NCI-H2107 (cell line): ENCODE measurements around the gene PI4K2A.
"Not testable (repeated sequence)": the region's sequence is repeated elsewhere in the genome, so short reads cannot be mapped to it uniquely, and the experiment has no call there.

Experiments
- DNase-seq: peaks from one replicate; lab custom pipeline; 2025; lab: John Stamatoyannopoulos, UW

PI4K2A gene

DNA sequence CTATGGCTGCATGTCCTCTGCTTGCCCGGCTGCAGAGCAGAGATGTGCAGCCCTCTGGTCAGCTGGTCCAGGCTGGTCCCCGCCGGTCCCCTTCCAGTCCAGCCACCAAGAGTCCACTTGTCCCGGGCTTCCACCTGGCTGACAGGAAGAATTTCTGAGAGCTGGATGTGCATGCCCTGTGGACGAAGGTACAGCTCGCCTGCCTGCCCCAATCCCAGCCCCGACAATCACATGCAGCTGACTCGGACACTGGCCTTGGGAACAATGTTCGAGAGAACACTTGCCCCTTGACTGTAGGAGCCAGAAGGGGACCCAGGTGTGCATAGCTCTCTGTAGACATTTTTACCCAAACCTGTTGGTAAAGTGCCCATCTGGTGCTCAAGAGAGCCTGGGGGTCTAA is 34.8 kb downstream of the PI4K2A start:
- no peak for DNase-seq

DNA sequence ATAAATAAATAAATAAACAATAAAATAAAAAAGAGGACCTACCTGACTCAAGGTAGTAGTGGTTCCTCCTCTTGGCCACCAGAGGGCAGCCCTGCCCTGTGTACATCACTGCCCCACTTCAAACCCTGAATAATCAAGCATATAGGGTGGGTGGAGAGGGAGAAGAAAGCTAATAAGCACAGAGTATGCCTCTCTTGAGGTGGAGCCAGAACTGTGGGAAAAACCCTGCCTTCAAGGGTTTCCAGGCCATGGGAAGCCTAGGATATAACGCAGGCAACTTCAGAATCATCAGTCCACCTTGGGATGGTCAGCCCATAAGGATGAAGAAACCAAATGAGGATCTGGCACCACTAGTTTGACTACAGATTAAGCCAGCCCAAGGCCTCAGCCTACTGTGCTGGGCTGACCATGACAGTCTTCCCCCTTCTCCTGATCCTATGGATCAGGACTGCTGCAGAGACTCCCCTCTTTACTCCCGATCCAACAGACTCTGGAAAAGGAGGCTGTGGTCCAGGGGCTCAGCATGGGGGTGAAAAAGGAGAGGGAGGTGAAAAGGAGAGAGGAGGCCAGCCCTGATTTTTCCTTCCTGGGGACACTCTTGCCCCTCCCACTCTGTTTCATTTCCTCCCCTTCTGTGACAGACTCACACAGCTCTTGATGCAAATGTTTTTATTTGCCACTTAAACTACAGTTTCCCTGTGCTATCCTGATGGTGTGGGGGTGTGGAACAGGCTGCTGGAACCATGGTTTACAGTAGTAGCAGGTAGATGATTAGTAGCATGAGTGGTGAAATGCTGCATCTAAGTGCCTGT is 36.5 kb downstream of the PI4K2A start:
- DNase-seq: no peak

DNA sequence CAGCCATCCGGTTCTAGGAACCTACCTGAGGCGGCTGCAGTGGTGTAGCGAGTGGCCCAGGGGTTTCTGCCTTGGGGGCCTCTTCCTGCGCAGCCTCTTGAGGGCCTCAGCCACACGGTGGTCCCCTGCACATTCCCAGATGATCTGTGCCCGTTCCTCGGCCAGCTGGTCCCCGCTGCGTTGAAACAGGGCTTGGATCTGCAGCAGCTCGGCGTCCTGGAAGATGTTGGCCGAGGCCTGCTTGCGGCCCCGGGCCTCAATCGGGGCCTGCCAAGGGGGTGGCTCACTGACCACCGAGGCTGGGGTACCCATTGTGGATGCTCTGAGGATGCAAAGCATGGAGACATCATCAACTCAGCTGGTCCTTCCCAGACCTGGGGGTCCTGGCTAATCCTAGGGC is 39.1 kb downstream of the PI4K2A start:
- DNase-seq: no peak

DNA sequence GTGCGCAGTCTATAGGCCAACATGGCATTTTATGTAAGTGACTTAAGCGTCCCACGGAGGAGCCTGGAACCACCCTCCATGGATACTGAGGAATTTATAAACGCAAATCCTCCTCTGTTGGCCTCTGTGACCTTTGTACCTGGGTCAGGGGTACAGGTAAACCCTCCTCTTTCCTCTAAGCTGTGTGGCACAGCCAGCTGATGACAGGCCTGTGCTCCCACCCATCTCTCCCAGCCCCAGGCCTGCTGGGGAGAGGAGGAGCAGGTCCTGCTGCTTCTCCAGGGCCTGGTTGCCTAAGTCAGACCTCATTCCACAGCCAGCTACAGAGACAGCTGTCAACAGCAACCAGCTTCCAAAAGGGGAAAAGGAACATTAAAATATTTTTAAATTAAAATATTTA is 41.6 kb downstream of the PI4K2A start:
- DNase-seq: no peak

DNA sequence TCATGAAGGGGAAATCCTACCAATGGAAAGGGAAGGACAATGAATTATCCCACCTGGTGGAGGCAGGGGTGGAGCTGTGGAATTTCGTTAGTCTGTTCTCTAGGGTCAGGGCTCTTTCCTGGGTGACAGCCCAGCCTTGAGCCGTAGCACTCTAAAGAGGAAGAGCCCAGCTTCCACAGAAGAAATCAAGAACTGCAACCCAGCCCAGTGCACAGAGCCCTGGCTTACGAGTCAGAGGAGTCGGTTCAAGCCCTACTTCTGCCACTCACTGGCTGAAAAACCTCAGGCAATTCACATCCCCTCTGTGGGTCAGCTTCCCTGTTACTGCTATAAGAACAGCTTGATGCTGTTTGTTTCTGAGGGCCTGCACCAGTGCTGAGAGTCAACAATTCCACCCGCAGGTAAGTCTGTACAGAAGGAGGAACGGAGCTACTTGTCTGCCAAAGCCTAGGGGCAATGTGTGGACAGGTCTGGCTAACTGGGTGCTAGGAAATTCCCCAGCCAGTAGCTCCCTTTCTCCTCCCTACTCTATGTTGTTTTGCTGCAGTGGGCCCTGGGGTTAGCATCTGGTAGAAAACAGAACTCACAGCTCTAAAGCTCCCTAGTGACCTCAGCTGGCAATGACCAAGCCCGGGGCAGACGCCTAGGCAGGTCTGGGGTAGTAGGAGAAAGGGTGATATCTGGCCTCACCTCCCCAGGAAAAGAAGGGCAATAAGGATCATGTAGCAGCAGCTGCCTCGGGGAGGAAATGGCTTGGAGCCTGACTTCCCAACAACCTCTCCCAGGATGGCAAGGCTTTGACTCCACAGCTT is 43.3 kb downstream of the PI4K2A start:
- no peak for DNase-seq

DNA sequence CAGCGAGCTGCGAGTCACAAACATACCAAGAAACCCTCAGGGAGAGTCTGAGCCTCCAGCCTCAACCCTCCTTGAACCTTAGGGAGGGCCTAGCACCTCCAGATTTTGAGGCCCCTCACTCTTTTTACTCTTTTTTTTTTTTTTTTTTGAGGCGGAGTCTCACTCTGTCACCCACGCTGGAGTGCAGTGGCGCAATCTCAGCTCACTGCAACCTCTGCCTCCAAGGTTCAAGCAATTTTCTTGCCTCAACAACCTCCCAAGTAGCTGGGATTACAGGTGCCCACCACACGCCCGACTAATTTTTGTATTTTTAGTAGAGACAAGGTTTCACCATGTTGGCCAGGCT is 43.9 kb downstream of the PI4K2A start:
- not testable (repeated sequence) for DNase-seq

DNA sequence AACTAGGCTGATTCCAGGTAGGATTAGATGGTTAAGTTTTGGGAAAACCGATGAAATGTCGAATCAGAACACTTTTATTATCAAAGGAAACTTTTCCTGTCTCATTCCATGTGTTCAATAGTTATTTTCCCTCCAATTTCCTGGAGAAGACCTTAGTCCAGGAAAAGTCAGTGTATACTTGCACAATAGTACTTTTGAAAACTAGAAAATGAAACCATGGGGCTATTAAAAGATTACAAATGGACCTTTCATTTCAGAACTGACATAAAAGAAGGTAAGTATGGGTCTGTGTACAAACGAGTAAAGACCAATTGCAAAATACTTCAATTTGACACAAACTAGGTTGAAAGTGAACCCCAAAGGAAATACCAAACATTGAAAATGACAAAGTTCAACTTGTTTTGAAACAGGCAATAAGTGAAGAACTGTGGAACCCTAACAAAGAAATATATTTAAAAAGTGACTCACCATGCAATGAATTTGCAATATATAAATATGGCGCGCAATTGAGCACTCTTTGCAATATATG is 44.5 kb downstream of the PI4K2A start:
- no peak for DNase-seq

DNA sequence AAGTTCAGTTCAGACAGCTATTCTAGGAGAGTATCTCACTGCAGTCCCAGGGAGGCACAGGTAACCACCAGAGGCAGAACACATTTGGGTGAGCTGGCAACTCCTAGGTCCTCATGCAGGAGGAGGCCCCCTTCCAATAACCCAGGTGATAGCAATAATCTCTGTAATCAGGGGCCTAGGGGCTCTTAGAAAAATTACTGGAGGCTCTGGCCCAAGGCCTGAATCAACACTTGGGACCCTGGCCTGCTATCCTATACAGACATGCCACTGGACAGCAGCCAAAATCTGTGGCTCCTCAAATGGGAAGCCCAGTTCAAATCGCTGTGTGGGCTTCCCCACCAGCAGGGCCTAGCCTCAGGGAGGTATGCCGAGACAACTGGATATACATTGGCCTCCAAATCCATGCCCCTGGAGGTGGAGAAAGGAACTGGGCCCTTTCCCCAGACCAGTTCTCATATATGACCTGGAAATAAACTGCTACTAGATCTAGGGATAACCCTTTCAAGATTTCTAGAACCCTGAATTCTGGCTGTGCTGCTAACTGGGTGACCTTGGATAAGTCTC is 45.0 kb downstream of the PI4K2A start:
- DNase-seq: no peak

DNA sequence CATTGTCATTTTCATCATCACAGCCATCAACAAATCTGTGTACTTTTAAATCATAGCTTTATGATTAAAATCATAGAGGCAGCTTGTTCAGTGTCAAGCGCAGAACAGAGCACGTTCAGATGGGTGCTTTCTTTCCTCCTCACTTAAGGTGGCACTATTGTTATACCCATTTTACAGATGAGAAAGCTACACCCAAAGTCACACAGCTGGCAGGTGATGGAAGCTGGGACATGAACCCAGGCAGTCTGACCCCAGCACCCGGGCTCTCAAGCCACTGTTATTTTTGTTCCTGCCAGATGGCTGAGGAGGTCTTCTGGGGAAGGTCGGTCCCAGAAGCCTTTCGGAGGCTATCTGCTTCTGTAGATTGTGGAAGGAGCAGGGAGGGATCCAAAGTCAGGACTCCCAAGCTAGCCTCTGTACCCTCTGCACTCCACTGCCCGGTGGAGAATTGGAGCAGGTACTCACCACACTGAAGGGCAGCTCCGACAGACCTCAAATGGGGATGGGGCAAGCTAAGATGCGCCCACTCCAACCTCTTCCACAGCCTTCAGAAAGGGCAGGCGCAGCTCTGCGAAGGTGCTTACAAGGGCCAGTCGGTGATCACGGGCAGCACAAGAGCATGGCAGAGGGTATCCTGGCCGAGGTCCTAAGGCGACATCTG is 46.0 kb downstream of the PI4K2A start:
- DNase-seq: no peak

DNA sequence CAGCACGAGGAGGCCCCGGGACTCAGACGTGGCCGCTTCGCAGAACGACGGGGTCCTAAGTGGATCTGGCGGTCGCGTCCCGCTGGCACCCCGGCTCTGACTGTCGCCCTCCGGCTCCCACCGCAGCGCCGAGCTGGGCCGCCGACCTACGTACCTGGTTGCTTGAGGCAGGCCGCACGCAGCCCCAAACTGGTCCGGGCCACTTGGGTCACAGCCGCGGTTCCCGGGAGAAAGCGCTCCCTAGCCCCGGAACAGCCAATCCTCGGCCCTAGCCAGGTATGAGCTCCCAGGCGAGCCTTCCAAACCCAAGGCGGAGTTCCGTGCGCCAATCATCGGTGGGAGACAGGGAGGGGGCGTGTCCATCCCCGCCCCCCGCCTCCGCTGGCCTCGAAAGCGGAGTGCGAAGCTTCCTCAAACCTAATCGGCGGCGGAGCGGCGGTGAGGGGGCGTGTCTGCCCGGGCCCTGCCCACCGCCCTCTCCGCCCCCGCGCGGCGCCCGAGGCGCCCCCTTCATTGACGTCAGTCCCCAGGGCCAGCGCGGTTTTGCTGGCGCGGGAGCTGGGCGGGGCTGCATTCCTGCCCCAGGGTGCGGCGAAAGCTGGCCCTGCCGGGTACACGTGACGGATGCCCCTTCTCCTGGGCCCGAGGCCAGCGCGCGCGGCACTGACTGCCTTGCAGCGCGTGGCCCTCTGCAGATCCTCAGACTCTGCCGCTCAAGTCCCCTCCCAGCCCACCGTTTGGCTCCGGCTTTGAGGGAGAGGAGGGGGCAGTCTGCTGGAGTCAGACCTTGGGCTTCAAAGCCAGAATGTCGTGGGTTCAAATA is 46.7 kb downstream of the PI4K2A start, which contains the start of gene AVPI1:
AVPI1 (minus strand) TSS at position 280 of the 823 bp plus-strand sequence. CDS start 7,336 bp downstream, outside the sequence.
- DNase-seq: peak; percentile 81

DNA sequence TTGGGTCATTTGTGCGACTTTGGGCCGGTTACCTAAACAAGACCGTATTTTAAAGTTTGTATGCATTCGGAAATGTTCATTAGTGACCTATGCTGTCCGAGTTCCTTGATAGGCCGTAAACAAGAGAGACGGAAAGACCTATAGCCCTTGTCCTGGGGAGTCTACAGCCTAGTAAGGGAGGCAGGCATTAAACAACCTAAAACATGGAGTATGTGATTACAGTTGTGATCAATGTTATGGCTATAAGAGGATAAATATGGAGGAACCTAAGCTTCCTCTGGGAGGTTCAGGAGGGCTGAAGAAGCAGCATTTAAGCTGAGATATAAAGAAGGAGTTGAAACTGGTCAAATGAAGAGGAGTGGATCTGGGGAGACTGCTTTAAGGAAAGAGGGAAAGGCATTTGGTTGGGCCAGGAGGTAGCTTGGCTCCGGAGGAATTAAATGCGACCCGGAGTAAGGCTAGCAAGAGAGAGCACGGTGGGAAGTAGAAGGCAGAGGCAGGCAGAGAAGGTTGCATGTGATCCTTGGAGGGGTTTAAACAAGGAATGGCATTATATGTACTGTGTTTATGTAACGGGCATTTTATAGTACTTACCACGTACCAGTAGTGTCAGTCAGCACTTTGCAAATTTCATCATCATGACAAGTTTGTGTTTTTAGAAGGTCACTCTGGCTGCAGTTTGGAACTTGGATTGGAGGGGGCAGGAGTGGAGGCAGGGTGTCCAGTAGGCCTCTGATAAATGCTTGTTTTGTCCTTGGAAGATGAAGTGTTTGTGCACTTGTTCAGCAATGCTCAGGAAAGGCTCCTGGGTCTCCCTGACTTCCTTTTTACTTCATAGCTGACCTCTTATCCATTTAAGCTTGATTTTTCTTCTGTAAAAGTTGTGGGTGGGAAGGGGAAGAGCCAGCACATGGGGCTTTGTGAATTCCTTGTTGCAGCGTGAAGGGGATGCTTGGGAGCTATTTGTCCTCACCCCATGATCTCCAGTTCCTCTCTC is 47.6 kb downstream of the PI4K2A start:
- no peak for DNase-seq

DNA sequence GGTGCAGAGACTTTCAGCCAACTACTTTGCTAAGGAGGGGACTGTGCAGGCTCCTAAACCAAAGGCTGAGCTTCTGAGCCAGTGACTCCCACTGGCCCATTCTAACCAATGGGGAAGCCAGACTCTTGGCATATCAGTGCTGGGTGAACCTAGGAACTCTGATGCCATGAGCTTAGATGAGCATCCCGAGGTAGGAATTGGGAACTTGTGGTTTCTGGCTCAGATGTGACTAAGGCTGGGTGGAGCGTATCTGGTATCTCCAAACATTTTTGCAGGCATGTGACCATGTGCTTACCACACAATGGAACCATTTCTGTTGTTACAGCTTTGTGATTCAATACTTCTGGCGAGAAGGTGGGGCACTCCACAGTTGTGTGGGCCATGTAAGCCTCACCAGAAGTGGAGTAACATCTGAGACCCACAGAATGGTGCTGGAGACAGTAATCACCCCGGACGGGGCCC is 49.1 kb downstream of the PI4K2A start:
- no peak for DNase-seq

DNA sequence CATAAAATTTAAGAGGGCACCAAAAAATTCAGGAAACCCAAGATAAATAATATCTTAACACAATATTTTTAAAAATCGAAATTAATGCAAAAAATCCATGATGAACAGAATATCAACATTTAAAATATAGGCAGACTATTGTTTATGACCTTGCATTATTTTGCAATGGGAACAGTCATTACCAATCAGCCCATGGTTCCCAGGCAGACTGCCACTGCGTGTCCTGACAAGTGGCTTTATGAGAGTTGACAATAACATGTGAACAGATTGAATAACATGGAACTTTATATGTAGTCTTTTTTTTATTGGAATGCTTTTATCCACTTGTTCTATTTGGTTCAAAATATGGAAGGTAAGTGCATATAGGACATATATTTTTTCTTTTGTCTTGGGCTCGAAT is 49.7 kb downstream of the PI4K2A start:
- DNase-seq: no peak

DNA sequence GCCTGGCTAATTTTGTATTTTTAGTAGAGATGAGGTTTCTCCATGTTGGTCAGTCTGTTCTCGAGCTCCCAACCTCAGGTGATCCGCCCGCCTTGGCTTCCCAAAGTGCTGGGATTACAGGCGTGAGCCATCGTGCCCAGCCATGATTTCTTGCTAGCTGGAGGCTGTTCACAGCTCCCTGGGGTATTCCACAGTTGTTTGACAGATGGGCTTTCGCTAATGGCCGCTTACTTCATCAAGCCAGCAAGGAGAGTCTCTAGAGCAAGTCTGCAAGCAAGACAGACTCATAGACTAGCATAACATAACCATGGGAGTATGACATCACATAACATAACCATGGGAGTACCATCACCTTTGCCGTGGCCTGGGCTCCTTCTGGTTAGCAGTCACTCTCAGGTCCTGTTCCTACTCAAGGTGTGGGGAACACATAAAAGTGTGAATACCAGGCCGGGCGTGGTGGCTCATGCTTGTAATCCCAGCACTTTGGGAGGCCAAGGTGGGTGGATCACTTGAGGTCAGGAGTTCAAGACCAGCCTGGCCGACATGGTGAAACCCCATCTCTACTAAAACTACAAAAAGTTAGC is 57.7 kb downstream of the PI4K2A start:
- DNase-seq: not testable (repeated sequence)

DNA sequence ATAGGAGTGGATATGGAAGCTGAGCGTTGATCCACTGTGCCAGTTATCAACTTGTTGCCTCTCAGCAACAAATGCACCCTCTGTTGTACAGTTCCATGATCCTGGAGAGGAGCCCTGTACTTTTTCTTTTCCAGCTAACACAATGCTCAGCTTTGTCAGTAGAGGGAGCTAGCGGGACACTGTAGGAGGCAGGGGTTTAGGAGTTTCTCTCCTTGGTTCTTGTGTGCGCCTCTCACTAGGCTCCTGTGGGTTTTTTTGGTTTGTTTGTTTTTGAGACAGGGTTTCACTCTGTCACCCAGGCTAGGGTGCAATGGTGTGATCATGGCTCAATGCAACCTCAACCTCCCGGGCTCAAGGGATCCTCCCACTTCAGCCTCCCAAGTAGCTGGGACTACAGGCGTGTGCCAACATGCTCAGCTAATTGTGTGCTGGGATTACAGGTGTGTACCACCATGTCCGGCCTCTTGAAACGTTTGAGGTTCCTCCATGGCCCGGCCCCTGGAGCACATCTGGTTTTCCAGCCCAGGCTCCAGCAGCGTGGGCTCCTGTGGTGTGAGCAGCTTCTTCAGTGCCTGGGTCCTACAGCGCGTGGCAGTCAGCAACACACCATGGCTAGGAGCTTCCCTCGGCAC is 61.1 kb downstream of the PI4K2A start:
- no peak for DNase-seq

DNA sequence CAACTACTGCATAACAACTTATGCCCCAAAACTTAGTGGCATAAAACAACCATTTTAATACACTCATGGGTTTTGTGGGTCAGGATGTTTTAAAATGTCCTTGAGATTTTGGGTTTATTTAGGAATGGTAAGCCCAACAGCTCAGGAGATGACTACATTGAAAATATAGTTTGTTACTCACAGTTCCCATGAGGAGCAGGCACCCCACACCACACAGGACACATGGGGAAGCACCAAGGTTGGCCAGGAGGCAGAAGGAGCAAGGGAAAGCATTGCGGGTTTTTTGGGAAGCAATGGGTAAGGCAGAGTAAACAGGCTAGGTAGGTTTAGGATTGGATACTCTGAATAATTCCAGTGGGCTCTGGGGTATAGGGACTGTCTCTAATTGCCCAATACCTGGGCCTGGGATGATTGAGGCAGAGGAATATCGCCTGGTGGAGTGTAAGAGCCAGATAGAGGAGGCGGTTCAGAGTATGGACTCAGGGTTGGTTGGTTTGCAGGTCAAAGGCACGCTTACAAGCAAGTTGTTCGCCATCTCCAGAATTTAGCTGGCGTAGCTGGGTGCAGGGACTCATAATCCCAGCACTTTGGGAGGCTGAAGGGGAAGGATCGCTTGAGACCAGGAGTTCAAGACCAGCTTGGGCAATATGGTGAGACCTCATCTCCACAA is 63.1 kb downstream of the PI4K2A start:
- no peak for DNase-seq

DNA sequence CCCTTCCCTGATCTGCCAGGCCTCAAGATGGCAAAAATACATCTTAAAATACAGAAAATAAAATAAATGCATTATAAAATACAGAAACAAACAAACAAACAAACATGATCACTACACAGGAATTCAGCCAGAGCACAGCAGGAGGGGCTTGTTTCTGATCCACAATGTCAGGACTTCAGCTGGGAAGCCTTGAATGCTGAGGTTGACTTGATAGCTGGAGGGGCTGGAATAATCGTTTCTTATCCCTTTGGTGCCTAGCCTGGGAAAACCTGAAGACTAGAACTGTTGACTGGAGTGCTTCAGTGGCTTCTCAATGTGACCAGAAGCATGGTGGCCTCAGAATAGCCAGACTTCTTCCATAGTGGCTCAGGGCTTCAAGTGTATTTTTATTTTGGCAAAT is 63.9 kb downstream of the PI4K2A start:
- DNase-seq: no peak

DNA sequence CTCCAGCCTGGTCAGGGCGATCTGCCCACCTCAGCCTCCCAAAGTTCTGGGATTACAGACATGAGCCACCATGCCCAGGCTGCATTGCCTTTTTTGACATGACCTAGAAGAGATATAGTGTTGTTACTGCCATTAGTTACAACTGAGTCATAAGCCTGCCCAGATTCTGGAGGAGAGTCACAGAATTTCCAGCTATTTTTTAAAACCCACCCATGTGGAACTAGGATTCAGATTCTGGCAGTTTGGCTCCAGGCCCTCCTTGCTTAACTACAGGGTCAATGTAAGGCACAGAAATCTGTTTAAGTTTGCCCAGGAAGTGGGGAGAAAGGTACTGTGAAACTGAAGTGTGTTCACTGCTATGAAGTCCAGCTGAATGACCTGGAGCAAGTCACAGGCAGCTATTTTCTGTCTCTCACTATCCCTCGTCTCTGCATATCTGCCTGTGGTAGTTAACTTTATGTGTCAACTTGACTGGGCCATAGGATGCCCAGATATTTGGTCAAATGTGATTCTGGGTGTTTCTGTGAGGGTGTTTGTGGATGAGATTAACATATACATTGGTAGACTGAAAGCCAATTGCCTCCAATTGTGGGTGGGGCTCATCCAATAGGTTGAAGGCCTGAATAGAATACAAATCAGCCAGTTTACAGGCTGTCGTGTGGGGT is 64.7 kb downstream of the PI4K2A start:
- no peak for DNase-seq
